Measurements from ENCODE around the gene LPAR2.

Gene LPAR2

DNA sequence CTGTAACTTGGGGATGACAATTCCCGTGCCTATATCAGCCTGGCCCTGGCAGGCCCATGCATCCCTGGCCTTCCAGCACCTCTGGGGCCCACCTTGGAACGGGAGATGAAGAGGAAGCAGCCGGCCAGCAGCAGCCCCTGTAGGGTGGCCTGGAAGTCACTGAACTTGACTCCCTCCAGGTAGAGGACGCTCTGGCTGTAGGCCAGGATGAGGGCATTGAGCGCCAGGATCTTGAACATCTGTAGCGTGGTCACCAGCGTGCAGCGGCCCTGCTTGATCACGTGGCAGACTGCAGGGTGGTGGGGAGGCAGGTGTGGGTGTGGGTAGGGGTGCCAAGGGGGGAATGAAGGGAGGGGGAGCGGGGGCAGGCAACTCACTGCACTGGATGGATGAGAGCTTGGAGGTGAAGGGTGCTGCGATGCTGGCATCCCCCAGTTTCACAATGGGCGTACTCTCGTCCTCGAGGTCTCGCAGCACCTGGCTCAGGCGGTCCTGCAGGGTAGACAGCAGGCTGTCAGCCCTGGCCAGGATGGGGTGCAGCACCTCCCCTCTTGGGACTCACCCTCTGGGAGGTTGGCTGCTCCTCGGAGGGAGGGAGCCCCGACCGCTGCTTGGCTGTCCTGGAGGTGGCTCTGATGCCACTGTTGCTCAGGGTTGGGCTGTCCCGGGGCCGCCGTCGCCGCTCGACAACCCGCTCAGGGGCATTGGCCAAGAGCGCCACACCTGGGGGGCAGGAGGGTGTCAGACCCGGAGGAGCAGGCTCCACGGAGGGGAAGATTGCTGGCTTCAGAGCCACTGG is 19.2 kb upstream of the LPAR2 start:
- Histone ChIP-seq H3K27ac (no peak overlapping the region), H3K27me3 (no peaks in the 10 kb centered on the region), H3K9me3 (no peaks in the 10 kb centered on the region), H3K4me3 (ENCODE audit: low read depth in 1 of 2, low read length in 1 of 2) (no peak overlapping the region), H3K4me1 (ENCODE audit: control insufficient read depth in 1 of 2, insufficient read depth in 1 of 2, low read depth in 1 of 2, low read length in 1 of 2) (peaks cover 14 to 15% of the 10 kb centered on the region in 2 experiments), H3K36me3 (peaks cover 65% of the 10 kb centered on the region)
- TF ChIP-seq, protein P1, sequence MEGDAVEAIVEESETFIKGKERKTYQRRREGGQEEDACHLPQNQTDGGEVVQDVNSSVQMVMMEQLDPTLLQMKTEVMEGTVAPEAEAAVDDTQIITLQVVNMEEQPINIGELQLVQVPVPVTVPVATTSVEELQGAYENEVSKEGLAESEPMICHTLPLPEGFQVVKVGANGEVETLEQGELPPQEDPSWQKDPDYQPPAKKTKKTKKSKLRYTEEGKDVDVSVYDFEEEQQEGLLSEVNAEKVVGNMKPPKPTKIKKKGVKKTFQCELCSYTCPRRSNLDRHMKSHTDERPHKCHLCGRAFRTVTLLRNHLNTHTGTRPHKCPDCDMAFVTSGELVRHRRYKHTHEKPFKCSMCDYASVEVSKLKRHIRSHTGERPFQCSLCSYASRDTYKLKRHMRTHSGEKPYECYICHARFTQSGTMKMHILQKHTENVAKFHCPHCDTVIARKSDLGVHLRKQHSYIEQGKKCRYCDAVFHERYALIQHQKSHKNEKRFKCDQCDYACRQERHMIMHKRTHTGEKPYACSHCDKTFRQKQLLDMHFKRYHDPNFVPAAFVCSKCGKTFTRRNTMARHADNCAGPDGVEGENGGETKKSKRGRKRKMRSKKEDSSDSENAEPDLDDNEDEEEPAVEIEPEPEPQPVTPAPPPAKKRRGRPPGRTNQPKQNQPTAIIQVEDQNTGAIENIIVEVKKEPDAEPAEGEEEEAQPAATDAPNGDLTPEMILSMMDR (IDR thresholded peaks at IDR 0.05) = no peak

GRCh38 chr19:19645233-19645870 is 17.3 kb upstream of the LPAR2 start:
- Histone ChIP-seq H3K4me1 (ENCODE audit: control insufficient read depth in 1 of 2, insufficient read depth in 1 of 2, low read depth in 1 of 2, low read length in 1 of 2) (peaks cover 30 to 31% of the 10 kb centered on the region in 2 experiments), H3K4me3 (ENCODE audit: low read depth in 1 of 2, low read length in 1 of 2) (no peak overlapping the region), H3K27ac (no peak overlapping the region), H3K36me3 (peaks cover 68% of the 10 kb centered on the region), H3K9me3 (no peaks in the 10 kb centered on the region), H3K27me3 (no peaks in the 10 kb centered on the region)
- TF ChIP-seq, protein P1 (IDR thresholded peaks at IDR 0.05) = no peak

GRCh38 chr19:19644054-19644388 is 16.0 kb upstream of the LPAR2 start:
- peak overlapping the region; percentile 74 to 97 for H3K4me3 ChIP-seq (ENCODE audit: low read depth in 1 of 2, low read length in 1 of 2)
- TF ChIP-seq, protein P1 (IDR thresholded peaks at IDR 0.05) = no peak
- H3K27ac ChIP-seq = peak overlapping the region; percentile 100
- H3K27me3 ChIP-seq = no peaks in the 10 kb centered on the region
- no peaks in the 10 kb centered on the region for H3K9me3 ChIP-seq
- H3K4me1 ChIP-seq (ENCODE audit: control insufficient read depth in 1 of 2, insufficient read depth in 1 of 2, low read depth in 1 of 2, low read length in 1 of 2) = peaks cover 39 to 41% of the 10 kb centered on the region in 2 experiments
- H3K36me3 ChIP-seq = peaks cover 74% of the 10 kb centered on the region

GRCh38 chr19:19643158-19644053 is 15.4 kb upstream of the LPAR2 start, which contains the start of gene GMIP:
TSS of gene GMIP (minus strand) at chr19:19643657. CDS start at chr19:19643529, 128 bp downstream.
- no peaks in the 10 kb centered on the region for H3K9me3 ChIP-seq

More at GRCh38 chr19:19643158-19644053, 15.4 kb upstream of the LPAR2 start, which contains the start of gene GMIP:
- peak within 1 kb of the TSS; percentile 100 for H3K27ac ChIP-seq
- TF ChIP-seq, protein P1 (IDR thresholded peaks at IDR 0.05) = peak; percentile 69
- peak within 1 kb of the TSS; percentile 74 to 97 for H3K4me3 ChIP-seq (ENCODE audit: low read depth in 1 of 2, low read length in 1 of 2)
- no peaks in the 10 kb centered on the region for H3K27me3 ChIP-seq
- peaks cover 45 to 47% of the 10 kb centered on the region in 2 experiments for H3K4me1 ChIP-seq (ENCODE audit: control insufficient read depth in 1 of 2, insufficient read depth in 1 of 2, low read depth in 1 of 2, low read length in 1 of 2)
- peaks cover 79% of the 10 kb centered on the region for H3K36me3 ChIP-seq

All from neutrophil (primary cell).